ENCODE measurements around the gene FGF14.

- TF ChIP-seq POLR2A (IDR thresholded peaks at IDR 0.05) (no peak), CTCF (IDR thresholded peaks at IDR 0.05) (no peak)
These were observed 57.4 kb downstream of the FGF14 start for GRCh38 chr13:102344410-102344809.

Data from lower leg skin (tissue), 3 donors.